IMR-90 (cell line): ENCODE measurements around the gene CD2AP.

ENCODE experiments used
- CEBPB ChIP-seq: IDR thresholded peaks from 2 replicates; pipeline ENCODE4 v1.6.1; 2012; ENCODE audit warnings: low read depth, low read length, improper control_type of control experiment
- CHD1 ChIP-seq: IDR thresholded peaks from 2 replicates; pipeline ENCODE4 v1.6.1; 2012; ENCODE audit warnings: low read depth, low read length, improper control_type of control experiment
- FOS ChIP-seq: fragments of 150-350 bp; IDR thresholded peaks from 2 replicates; pipeline ENCODE4 v1.6.1; 2016; ENCODE audit warnings: low read depth, low read length
- MAFK ChIP-seq: IDR thresholded peaks from 2 replicates; pipeline ENCODE4 v1.6.1; 2012; ENCODE audit warnings: low read depth, low read length, improper control_type of control experiment
- MAZ ChIP-seq: IDR thresholded peaks from 2 replicates; pipeline ENCODE4 v1.6.1; 2012; ENCODE audit warnings: low read depth, mild to moderate bottlenecking, low read length, improper control_type of control experiment, moderate library complexity, borderline replicate concordance
- MXI1 ChIP-seq: IDR thresholded peaks from 2 replicates; pipeline ENCODE4 v1.6.1; 2012; ENCODE audit warnings: low read depth, mild to moderate bottlenecking, low read length, moderate library complexity, borderline replicate concordance
- POLR2A ChIP-seq: IDR thresholded peaks from 2 replicates; pipeline ENCODE4 v1.6.1; 2012; ENCODE audit warnings: mild to moderate bottlenecking, low read depth, low read length
- RAD21 ChIP-seq: IDR thresholded peaks from 2 replicates; pipeline ENCODE4 v1.6.1; 2012; ENCODE audit warnings: low read length, improper control_type of control experiment
- RCOR1 ChIP-seq: IDR thresholded peaks from 2 replicates; pipeline ENCODE4 v1.6.1; 2012; ENCODE audit warnings: mild to moderate bottlenecking, low read length, improper control_type of control experiment; ENCODE audit not compliant: insufficient replicate concordance
- RFX5 ChIP-seq: IDR thresholded peaks from 2 replicates; pipeline ENCODE4 v1.8.0; 2012; ENCODE audit warnings: low read depth, mild to moderate bottlenecking, low read length, moderate library complexity
- SMC3 ChIP-seq: fragments of 150-350 bp; IDR thresholded peaks from 2 replicates; pipeline ENCODE4 v1.6.1; 2016; ENCODE audit warnings: low read depth, mild to moderate bottlenecking, antibody characterized with exemption, low read length, moderate library complexity
- TF ChIP-seq, protein P1 (sequence below): conservative IDR thresholded peaks from 2 replicates; pipeline ENCODE4 v1.5.1; 2012; ENCODE audit warnings: mild to moderate bottlenecking, low read depth, low read length, improper control_type of control experiment
- TF ChIP-seq, protein P2 (sequence below): fragments of 150-350 bp; IDR thresholded peaks from 2 replicates; pipeline ENCODE4 v1.6.1; 2016; ENCODE audit warnings: low read depth, mild to moderate bottlenecking, low read length, moderate library complexity, borderline replicate concordance

DNA sequence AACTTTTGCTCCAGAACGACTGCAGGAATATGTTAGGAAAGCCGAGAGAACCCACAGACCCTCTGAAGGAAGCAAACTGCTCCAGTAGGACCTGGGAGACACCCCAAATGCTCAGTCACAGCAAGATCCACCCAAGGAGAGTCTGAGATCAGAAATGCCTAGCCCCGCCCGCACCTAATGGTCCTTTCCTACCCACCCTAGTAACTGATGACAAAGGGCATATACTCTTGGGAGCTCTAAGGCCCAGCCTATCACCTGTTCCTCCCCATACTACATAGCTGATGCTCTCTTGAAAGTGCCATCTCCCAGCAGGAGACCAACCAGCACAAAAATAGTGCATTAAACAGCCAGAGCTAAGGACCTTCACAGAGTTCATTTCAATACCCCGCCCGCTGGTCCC is 67.6 kb downstream of the CD2AP start:
- TF ChIP-seq, protein P1, sequence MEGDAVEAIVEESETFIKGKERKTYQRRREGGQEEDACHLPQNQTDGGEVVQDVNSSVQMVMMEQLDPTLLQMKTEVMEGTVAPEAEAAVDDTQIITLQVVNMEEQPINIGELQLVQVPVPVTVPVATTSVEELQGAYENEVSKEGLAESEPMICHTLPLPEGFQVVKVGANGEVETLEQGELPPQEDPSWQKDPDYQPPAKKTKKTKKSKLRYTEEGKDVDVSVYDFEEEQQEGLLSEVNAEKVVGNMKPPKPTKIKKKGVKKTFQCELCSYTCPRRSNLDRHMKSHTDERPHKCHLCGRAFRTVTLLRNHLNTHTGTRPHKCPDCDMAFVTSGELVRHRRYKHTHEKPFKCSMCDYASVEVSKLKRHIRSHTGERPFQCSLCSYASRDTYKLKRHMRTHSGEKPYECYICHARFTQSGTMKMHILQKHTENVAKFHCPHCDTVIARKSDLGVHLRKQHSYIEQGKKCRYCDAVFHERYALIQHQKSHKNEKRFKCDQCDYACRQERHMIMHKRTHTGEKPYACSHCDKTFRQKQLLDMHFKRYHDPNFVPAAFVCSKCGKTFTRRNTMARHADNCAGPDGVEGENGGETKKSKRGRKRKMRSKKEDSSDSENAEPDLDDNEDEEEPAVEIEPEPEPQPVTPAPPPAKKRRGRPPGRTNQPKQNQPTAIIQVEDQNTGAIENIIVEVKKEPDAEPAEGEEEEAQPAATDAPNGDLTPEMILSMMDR = no peak
- TF ChIP-seq POLR2A (no peak), MAFK (no peak), MXI1 (no peak), RFX5 (no peak), CHD1 (no peak), RAD21 (no peak), SMC3 (no peak), RCOR1 (no peak), CEBPB (no peak), MAZ (no peak), FOS (no peak)
- TF ChIP-seq, protein P2, sequence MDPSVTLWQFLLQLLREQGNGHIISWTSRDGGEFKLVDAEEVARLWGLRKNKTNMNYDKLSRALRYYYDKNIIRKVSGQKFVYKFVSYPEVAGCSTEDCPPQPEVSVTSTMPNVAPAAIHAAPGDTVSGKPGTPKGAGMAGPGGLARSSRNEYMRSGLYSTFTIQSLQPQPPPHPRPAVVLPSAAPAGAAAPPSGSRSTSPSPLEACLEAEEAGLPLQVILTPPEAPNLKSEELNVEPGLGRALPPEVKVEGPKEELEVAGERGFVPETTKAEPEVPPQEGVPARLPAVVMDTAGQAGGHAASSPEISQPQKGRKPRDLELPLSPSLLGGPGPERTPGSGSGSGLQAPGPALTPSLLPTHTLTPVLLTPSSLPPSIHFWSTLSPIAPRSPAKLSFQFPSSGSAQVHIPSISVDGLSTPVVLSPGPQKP = no peak
